HEK293 (cell line): ENCODE results near the gene ACBD3.

Experiments used
- CTCF ChIA-PET: fragments of 350-600 bp; formaldehyde crosslinking; extraction: SDS; loops from one replicate; lab custom pipeline; 2021; ENCODE audit warnings: antibody characterized with exemption; lab: Yijun Ruan, JAX
- POLR2A ChIA-PET: fragments of 300-600 bp; formaldehyde crosslinking; extraction: SDS; loops from one replicate; lab custom pipeline; 2020; ENCODE audit warnings: antibody characterized with exemption, inconsistent platforms; lab: Yijun Ruan, JAX
- H3K27ac ChIP-seq: fragments of 200-500 bp; sonication (Bioruptor generic); 2 replicates; pipeline ENCODE4 v1.5.1; 2014; ENCODE audit warnings: low read depth, low read length, control low read depth, inconsistent platforms; ENCODE audit errors: extremely low read depth
- H3K36me3 ChIP-seq, 2 experiments: fragments of 200-500 bp in 1 of 2; sonication (Bioruptor generic) in 1 of 2; 1 replicate in 1 of 2; 2 replicates in 1 of 2; pipeline ENCODE4 v1.5.1; 2014 to 2017; ENCODE audit warnings: inconsistent platforms in 2 of 2, low read length in 2 of 2; ENCODE audit not compliant: control insufficient read depth in 2 of 2, insufficient read depth in 1 of 2
- H3K4me1 ChIP-seq: fragments of 200-500 bp; sonication (Bioruptor generic); 2 replicates; pipeline ENCODE4 v1.5.1; 2014; ENCODE audit warnings: mild to moderate bottlenecking, low read length, inconsistent platforms; ENCODE audit not compliant: control insufficient read depth, insufficient read depth
- H3K4me3 ChIP-seq: 2 replicates; pipeline ENCODE4 v1.5.1; 2011; ENCODE audit warnings: low read depth, mild to moderate bottlenecking, control low read depth, low read length, moderate library complexity
- H3K9me3 ChIP-seq: fragments of 200-500 bp; sonication (Bioruptor generic); 2 replicates; pipeline ENCODE4 v1.5.1; 2014; ENCODE audit warnings: low read depth, low read length, inconsistent platforms; ENCODE audit not compliant: control insufficient read depth, insufficient read depth
- KLF9 ChIP-seq: fragments of 450-650 bp; formaldehyde crosslinking; IDR thresholded peaks from 2 replicates; pipeline ENCODE4 v1.5.1; 2016; ENCODE audit warnings: missing biosample characterization, missing genetic modification characterization, low read depth
- RBAK ChIP-seq: fragments of 450-650 bp; formaldehyde crosslinking; IDR thresholded peaks from 2 replicates; pipeline ENCODE4 v1.5.1; 2016; ENCODE audit warnings: missing biosample characterization, missing genetic modification characterization
- ZFP41 ChIP-seq: fragments of 450-650 bp; formaldehyde crosslinking; IDR thresholded peaks from 2 replicates; pipeline ENCODE4 v1.5.1; 2016; ENCODE audit warnings: missing biosample characterization, missing genetic modification characterization, borderline replicate concordance
- ZNF155 ChIP-seq: fragments of 450-650 bp; formaldehyde crosslinking; IDR thresholded peaks from 2 replicates; pipeline ENCODE4 v1.5.1; 2016; ENCODE audit warnings: missing biosample characterization, missing genetic modification characterization
- ZNF2 ChIP-seq: fragments of 450-650 bp; formaldehyde crosslinking; IDR thresholded peaks from 2 replicates; pipeline ENCODE4 v1.5.1; 2016; ENCODE audit warnings: missing biosample characterization, missing genetic modification characterization
- ZNF214 ChIP-seq: fragments of 450-650 bp; formaldehyde crosslinking; IDR thresholded peaks from 2 replicates; pipeline ENCODE4 v1.5.1; 2017; ENCODE audit warnings: missing biosample characterization, mild to moderate bottlenecking, missing genetic modification characterization, borderline replicate concordance
- ZNF292 ChIP-seq: fragments of 450-650 bp; formaldehyde crosslinking; IDR thresholded peaks from 2 replicates; pipeline ENCODE4 v1.5.1; 2016; ENCODE audit warnings: low read depth, missing biosample characterization, missing genetic modification characterization, borderline replicate concordance
- ZNF311 ChIP-seq: fragments of 450-650 bp; formaldehyde crosslinking; IDR thresholded peaks from 2 replicates; pipeline ENCODE4 v1.5.1; 2017; ENCODE audit warnings: missing biosample characterization, missing genetic modification characterization, borderline replicate concordance
- ZNF341 ChIP-seq: fragments of 450-650 bp; formaldehyde crosslinking; IDR thresholded peaks from 2 replicates; pipeline ENCODE4; 2016; ENCODE audit warnings: low read depth, missing biosample characterization, missing genetic modification characterization
- ZNF354C ChIP-seq: fragments of 450-650 bp; formaldehyde crosslinking; IDR thresholded peaks from 2 replicates; pipeline ENCODE4 v1.5.1; 2016; ENCODE audit warnings: missing biosample characterization, missing genetic modification characterization, low read depth, borderline replicate concordance
- ZNF530 ChIP-seq: fragments of 450-650 bp; formaldehyde crosslinking; IDR thresholded peaks from 2 replicates; pipeline ENCODE4 v1.5.1; 2016; ENCODE audit warnings: low read depth, missing biosample characterization, missing genetic modification characterization
- ZNF600 ChIP-seq: fragments of 450-650 bp; formaldehyde crosslinking; IDR thresholded peaks from 2 replicates; pipeline ENCODE4 v1.5.1; 2016; ENCODE audit warnings: missing biosample characterization, missing genetic modification characterization
- ZNF623 ChIP-seq: fragments of 450-650 bp; formaldehyde crosslinking; IDR thresholded peaks from 2 replicates; pipeline ENCODE4 v1.5.1; 2016; ENCODE audit warnings: missing biosample characterization, missing genetic modification characterization
- ZNF658 ChIP-seq: fragments of 450-650 bp; formaldehyde crosslinking; IDR thresholded peaks from 2 replicates; pipeline ENCODE4; 2016; ENCODE audit warnings: missing biosample characterization, missing genetic modification characterization
- ZSCAN30 ChIP-seq: fragments of 450-650 bp; IDR thresholded peaks from 2 replicates; pipeline ENCODE4 v1.5.1; 2018; ENCODE audit warnings: missing biosample characterization, mild to moderate bottlenecking, missing genetic modification characterization, moderate library complexity
- TF ChIP-seq, protein P1 (sequence below): fragments of 450-650 bp; formaldehyde crosslinking; IDR thresholded peaks from 2 replicates; pipeline ENCODE4 v1.5.1; 2016; ENCODE audit warnings: missing biosample characterization, missing genetic modification characterization
- TF ChIP-seq, protein P2 (sequence below): fragments of 450-650 bp; formaldehyde crosslinking; IDR thresholded peaks from 2 replicates; pipeline ENCODE4 v1.5.1; 2016; ENCODE audit warnings: missing biosample characterization, missing genetic modification characterization
- TF ChIP-seq, protein P3 (sequence below): fragments of 450-650 bp; formaldehyde crosslinking; IDR thresholded peaks from 2 replicates; pipeline ENCODE4 v1.5.1; 2016; ENCODE audit warnings: missing biosample characterization, missing genetic modification characterization
- TF ChIP-seq, protein P4 (sequence below): fragments of 450-650 bp; formaldehyde crosslinking; IDR thresholded peaks from 2 replicates; pipeline ENCODE4 v1.5.1; 2016; ENCODE audit warnings: missing biosample characterization, missing genetic modification characterization, low read depth
- TF ChIP-seq, protein P5 (sequence below): fragments of 450-650 bp; IDR thresholded peaks from 2 replicates; pipeline ENCODE4 v1.5.1; 2018; ENCODE audit warnings: missing biosample characterization, mild to moderate bottlenecking, missing genetic modification characterization
- TF ChIP-seq, protein P6 (sequence below): fragments of 450-650 bp; formaldehyde crosslinking; IDR thresholded peaks from 2 replicates; pipeline ENCODE4 v1.5.1; 2016; ENCODE audit warnings: missing biosample characterization, missing genetic modification characterization
- TF ChIP-seq, protein P7 (sequence below): fragments of 450-650 bp; formaldehyde crosslinking; IDR thresholded peaks from 2 replicates; pipeline ENCODE4; 2016; ENCODE audit warnings: missing biosample characterization, missing genetic modification characterization

Gene ACBD3

DNA sequence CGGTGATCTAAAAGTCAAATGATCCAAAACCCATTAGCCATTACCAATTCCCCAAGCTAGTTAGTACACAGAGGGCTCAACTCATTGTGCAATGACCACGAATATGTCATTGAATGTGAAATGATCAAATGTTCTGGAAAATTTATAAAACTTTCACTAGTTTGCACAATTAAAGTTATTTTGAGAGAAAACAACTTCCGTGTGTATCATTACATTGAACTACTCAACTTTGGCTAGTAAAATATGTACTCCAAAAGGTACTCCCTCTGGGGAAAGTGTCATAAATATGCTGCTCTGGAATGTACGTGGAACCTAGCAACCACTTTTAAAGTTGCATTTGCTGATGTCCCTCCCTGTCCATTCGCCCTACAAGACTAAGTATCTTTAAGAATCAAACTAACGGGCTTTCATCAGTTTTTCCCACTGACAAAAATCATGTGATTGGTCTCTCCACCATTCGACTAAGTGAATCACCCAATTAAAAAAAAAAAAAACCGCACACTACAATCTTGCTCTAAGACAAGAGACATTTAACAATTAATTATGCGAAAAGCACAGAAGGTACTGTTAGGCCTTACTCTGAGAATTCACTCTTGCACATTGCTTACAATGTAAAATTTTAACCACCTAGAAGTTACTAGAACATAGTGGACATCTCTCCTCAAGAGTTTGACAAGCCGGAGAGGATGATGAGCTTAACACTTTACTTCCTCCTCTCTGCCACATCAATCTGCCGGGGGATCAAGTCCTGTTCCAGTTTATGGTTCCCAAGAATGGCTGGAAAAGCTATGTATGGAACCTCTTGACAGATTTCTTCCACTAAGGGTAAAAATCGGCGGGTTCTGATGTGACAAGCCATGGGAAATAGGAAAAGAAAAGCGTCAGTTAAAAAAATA lies 1.2 kb downstream of the ACBD3 start:
- H3K36me3 ChIP-seq: peaks cover 11 to 29% of the 10 kb centered on the region in 2 experiments; a peak in 2 of 3 replicates
- peak overlapping the region; percentile 93; the same call in 1 of the 2 replicates for H3K27ac ChIP-seq
- H3K4me1 ChIP-seq: peaks cover 13% of the 10 kb centered on the region
- POLR2A ChIA-PET: interaction anchor here (0.6 to 2.1 kb wide), 10 partner anchors 9 to 438 kb away, joined by 3 to 7 read pairs (median 4); partner anchors contain the start of genes H3-3A and LIN9
- H3K9me3 ChIP-seq: no peaks in the 10 kb centered on the region
- CTCF ChIA-PET: interaction anchor here (0.7 to 5.6 kb wide), 12 partner anchors 10 to 223 kb away, joined by 3 to 78 read pairs (median 4); no protein-coding TSS in a partner anchor
- H3K4me3 ChIP-seq: peak overlapping the region; percentile 74
- no peak for TF ChIP-seq ZNF658 (tag by site-specific recombination)
- TF ChIP-seq, protein P1, sequence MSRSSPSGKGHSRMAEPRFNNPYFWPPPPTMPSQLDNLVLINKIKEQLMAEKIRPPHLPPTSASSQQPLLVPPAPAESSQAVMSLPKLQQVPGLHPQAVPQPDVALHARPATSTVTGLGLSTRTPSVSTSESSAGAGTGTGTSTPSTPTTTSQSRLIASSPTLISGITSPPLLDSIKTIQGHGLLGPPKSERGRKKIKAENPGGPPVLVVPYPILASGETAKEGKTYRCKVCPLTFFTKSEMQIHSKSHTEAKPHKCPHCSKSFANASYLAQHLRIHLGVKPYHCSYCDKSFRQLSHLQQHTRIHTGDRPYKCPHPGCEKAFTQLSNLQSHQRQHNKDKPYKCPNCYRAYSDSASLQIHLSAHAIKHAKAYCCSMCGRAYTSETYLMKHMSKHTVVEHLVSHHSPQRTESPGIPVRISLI (tag by site-specific recombination): peak; percentile 72
- TF ChIP-seq, protein P2, sequence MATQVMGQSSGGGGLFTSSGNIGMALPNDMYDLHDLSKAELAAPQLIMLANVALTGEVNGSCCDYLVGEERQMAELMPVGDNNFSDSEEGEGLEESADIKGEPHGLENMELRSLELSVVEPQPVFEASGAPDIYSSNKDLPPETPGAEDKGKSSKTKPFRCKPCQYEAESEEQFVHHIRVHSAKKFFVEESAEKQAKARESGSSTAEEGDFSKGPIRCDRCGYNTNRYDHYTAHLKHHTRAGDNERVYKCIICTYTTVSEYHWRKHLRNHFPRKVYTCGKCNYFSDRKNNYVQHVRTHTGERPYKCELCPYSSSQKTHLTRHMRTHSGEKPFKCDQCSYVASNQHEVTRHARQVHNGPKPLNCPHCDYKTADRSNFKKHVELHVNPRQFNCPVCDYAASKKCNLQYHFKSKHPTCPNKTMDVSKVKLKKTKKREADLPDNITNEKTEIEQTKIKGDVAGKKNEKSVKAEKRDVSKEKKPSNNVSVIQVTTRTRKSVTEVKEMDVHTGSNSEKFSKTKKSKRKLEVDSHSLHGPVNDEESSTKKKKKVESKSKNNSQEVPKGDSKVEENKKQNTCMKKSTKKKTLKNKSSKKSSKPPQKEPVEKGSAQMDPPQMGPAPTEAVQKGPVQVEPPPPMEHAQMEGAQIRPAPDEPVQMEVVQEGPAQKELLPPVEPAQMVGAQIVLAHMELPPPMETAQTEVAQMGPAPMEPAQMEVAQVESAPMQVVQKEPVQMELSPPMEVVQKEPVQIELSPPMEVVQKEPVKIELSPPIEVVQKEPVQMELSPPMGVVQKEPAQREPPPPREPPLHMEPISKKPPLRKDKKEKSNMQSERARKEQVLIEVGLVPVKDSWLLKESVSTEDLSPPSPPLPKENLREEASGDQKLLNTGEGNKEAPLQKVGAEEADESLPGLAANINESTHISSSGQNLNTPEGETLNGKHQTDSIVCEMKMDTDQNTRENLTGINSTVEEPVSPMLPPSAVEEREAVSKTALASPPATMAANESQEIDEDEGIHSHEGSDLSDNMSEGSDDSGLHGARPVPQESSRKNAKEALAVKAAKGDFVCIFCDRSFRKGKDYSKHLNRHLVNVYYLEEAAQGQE: no peak
- no peak for TF ChIP-seq ZNF354C (tag by site-specific recombination)
- TF ChIP-seq, protein P3, sequence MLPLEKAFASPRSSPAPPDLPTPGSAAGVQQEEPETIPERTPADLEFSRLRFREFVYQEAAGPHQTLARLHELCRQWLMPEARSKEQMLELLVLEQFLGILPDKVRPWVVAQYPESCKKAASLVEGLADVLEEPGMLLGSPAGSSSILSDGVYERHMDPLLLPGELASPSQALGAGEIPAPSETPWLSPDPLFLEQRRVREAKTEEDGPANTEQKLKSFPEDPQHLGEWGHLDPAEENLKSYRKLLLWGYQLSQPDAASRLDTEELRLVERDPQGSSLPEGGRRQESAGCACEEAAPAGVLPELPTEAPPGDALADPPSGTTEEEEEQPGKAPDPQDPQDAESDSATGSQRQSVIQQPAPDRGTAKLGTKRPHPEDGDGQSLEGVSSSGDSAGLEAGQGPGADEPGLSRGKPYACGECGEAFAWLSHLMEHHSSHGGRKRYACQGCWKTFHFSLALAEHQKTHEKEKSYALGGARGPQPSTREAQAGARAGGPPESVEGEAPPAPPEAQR (tag by site-specific recombination): no peak
- no peak for TF ChIP-seq KLF9 (tag by site-specific recombination)
- TF ChIP-seq, protein P4, sequence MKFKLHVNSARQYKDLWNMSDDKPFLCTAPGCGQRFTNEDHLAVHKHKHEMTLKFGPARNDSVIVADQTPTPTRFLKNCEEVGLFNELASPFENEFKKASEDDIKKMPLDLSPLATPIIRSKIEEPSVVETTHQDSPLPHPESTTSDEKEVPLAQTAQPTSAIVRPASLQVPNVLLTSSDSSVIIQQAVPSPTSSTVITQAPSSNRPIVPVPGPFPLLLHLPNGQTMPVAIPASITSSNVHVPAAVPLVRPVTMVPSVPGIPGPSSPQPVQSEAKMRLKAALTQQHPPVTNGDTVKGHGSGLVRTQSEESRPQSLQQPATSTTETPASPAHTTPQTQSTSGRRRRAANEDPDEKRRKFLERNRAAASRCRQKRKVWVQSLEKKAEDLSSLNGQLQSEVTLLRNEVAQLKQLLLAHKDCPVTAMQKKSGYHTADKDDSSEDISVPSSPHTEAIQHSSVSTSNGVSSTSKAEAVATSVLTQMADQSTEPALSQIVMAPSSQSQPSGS (tag by site-specific recombination): no peak
- no peak for TF ChIP-seq ZNF311
- TF ChIP-seq ZFP41 (tag by site-specific recombination): no peak
- TF ChIP-seq, protein P5, sequence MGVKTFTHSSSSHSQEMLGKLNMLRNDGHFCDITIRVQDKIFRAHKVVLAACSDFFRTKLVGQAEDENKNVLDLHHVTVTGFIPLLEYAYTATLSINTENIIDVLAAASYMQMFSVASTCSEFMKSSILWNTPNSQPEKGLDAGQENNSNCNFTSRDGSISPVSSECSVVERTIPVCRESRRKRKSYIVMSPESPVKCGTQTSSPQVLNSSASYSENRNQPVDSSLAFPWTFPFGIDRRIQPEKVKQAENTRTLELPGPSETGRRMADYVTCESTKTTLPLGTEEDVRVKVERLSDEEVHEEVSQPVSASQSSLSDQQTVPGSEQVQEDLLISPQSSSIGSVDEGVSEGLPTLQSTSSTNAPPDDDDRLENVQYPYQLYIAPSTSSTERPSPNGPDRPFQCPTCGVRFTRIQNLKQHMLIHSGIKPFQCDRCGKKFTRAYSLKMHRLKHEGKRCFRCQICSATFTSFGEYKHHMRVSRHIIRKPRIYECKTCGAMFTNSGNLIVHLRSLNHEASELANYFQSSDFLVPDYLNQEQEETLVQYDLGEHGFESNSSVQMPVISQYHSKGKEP (tag by site-specific recombination): 0 out of 2 replicates have a peak, but pooled peaks have one; percentile 27
- no peak for TF ChIP-seq ZNF341 (tag by site-specific recombination)
- no peak for TF ChIP-seq ZNF214 (tag by site-specific recombination)
- TF ChIP-seq, protein P6, sequence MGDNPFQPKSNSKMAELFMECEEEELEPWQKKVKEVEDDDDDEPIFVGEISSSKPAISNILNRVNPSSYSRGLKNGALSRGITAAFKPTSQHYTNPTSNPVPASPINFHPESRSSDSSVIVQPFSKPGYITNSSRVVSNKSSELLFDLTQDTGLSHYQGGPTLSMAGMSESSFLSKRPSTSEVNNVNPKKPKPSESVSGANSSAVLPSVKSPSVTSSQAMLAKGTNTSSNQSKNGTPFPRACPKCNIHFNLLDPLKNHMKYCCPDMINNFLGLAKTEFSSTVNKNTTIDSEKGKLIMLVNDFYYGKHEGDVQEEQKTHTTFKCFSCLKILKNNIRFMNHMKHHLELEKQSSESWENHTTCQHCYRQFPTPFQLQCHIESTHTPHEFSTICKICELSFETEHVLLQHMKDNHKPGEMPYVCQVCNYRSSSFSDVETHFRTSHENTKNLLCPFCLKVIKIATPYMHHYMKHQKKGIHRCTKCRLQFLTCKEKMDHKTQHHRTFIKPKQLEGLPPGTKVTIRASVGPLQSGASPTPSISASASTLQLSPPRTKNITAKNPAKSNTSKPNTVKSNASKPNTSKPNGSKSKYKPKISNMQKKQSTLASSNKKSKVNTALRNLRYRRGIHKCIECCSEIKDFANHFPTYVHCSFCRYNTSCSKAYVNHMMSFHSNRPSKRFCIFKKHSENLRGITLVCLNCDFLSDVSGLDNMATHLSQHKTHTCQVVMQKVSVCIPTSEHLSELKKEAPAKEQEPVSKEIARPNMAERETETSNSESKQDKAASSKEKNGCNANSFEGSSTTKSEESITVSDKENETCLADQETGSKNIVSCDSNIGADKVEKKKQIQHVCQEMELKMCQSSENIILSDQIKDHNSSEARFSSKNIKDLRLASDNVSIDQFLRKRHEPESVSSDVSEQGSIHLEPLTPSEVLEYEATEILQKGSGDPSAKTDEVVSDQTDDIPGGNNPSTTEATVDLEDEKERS (tag by site-specific recombination): no peak
- TF ChIP-seq ZNF530 (tag by site-specific recombination): no peak
- no peak for TF ChIP-seq ZNF623 (tag by site-specific recombination)
- no peak for TF ChIP-seq ZNF292
- peak; percentile 81 for TF ChIP-seq ZNF600 (tag by site-specific recombination)
- TF ChIP-seq ZSCAN30 (tag by site-specific recombination): no peak
- TF ChIP-seq, protein P7, sequence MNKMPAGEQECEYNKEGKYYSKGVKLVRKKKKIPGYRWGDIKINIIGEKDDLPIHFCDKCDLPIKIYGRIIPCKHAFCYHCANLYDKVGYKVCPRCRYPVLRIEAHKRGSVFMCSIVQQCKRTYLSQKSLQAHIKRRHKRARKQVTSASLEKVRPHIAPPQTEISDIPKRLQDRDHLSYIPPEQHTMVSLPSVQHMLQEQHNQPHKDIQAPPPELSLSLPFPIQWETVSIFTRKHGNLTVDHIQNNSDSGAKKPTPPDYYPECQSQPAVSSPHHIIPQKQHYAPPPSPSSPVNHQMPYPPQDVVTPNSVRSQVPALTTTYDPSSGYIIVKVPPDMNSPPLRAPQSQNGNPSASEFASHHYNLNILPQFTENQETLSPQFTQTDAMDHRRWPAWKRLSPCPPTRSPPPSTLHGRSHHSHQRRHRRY: no peak
- TF ChIP-seq RBAK (tag by site-specific recombination): no peak
- no peak for TF ChIP-seq ZNF155 (tag by site-specific recombination)
- no peak for TF ChIP-seq ZNF2 (tag by site-specific recombination)
